Hematopoietic multipotent progenitor cell treated with erythropoietin and hydrocortisone succinate and interleukin-3 and kit ligand, for 8 days (in vitro differentiated cells): Measurements from ENCODE around the gene ROR1.
"Not testable (repeated sequence)": the region's sequence is repeated elsewhere in the genome, so short reads cannot be mapped to it uniquely, and the experiment has no call there.

ENCODE experiments used
- DNase-seq: peaks from one replicate; pipeline ENCODE4 v3.0.0-alpha.2; 2015

Gene ROR1

DNA sequence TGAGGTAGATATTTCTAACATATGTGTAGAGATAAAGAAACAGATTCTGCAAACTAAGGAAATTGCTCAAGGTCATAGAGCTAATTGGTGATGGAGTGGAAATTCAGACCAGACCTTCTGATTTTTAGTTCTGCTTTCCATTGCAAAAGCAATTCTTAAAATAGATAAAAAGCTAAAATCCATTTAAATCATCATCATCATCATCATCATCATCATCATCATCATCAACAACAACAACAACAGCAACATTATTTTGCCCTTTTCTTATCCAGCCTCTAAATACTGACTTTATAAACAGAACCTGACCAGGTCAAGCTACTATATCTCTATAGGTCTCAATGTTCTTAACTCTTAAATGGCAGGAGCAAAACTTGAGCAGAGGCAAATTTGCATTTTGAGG is 14.0 kb upstream of the ROR1 start:
- DNase-seq: no peak

DNA sequence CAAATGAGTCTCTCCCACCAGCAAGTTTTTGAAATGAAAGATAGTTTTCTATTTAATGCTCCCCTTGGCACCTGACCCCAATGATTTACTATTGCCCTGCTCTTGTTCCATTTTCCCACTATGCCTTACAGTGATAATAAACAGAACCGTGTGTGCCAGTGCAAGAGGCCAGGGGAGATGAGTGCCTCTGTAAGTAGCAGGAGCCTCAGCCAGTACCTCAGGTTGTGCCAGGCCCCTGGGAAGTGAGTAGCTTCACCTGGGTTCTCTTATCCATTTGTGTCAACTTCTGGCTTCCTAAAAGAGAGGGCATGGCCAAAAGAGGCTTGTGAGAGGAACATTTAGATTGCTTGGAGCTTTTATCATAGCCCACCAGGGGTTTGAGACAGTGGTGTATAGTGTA is 3.4 kb upstream of the ROR1 start:
- no peak for DNase-seq

DNA sequence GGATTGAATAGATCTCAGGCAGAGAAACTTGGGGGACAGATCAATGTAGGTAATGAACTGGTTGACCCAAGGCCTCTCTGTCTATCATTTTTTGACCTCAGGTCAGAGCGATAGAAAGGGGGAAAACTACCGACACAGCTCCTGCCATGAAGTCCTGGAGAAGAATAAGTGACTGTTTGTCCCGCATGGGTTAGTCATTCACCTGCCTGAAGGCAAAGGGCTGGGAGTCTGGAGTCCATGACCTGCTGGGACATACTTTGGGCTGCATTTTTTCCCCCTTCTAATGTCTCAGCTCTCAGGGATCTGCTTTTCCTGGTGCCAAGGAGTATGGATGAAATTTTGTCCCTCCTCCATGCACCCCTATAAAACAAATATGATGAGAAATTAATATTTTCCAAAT is 1.6 kb upstream of the ROR1 start:
- no peak for DNase-seq

DNA sequence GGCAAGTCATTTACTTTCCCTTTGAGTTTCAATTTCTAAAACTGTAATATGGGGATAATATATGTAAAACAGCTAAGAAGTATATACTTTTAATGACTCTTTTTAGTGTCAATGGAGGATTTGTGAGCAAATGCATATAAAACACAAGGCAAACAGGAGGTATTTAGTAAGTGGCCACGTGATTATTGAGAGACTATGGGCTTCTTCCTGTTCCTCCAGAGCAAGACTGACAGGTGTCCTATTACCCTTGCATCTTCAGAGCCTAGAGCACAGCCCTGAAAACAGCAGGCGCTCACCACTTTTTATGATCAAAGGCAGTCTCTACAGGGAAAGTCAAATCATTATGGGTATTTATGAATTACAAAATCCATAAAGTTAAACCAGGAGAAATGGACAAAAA is 941 bp upstream of the ROR1 start:
- DNase-seq: no peak

DNA sequence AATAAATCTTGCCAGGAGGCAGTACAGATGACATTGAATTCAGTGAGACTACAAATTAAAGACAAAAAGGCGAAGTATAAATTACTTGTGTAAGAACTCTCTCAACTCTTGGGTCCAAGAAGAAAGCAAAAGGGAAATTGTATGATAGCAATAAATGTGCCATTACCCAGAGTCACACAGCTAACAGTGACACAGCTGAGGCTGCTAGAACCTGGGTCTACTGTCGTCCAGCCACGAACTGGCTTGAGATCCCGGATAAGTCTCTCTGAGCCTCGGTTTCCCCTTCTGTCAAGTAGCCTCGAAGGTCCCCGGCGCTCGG is 362 bp upstream of the ROR1 start:
- no peak for DNase-seq

DNA sequence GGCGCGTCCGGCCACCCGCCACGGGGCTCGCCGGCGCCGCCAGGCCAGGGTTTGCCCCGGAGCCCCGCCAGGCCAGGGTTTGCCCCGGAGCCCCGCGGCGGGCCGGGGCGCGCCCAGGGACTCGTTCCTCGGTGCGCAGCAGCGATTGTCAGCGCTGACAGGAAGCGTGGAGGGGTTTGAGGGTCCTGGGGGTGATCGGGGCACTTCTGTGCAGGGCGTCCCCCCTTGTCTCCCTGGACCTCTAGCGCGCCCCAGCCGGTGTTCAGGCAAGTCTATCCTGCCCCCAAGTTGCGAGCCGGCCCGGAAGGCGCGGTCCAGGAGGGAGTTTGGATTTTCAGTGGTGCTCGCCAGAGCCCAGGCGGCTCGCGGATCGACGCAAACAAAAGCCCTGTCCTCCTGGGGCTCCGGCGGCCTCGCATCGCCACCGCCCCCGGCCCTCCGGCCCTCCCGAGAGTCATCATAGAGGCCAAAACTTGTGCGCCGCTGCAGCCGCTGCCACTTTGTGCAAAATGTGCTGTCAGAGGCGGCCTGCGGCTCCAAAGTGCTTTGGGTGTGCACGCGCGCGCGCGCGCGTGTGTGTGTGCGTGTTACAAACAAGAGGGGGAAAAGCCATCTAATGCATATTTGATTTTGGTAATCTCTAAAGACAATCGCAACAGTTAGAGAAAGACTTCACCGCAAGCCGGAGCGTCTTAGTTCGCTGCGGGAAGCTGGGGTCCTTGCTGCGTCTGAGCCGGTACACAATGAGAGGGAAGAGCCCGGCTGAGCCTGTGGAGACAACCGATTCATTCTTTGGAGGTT is 1.0 kb downstream of the ROR1 start:
- DNase-seq: no peak

DNA sequence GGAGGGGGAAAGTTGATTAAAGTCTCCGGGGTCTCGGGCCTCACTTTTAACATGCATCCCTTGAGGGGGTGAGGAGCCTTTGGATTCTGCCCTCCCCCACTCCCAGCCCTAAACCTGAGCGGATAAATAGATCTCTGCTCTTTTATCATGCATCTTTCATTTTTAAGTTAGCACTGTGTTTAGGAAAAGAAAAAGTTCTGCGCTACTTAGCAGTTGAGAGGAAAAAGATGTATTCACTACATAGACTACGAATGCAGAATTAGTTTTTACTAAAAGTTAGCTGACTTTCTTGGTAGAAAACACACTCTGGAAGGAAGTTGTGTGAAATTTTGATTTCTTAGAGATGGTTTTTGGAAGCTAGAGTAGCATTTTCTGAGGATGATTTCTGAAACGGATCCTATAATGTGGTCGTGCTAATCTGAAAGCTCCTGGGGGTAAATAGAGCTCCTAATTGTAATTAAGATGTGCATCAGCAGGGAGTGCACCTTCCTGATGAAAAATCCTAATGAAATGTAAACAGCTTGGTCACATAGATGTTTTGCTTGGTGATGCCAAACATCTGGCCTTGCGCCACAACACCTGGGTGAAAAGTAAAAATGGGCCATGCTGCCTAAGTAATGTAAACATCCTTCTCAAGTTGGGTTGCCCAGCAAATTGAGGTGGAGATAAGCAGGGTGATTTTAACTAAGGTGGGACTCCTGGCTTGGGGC is 1.8 kb downstream of the ROR1 start:
- DNase-seq: no peak

DNA sequence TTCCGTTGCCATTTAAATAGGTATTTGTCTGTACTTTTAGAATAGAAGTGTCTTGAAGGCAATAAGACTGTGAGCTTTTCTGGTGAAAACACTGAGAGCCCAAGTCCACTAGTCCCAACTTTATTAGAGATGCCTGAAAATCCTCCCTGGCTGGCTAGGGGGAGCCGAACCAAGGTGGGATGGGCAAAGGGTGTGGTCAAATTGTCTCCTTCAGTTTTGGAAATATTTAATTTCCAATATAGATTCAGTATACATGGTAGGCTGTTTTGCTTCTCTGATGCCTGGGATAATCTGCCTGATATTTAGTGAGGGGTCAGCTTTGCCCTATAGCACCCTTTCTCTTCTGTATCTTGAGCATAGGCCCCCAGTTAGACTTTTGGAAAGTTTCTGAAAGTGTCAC is 3.5 kb downstream of the ROR1 start:
- no peak for DNase-seq

DNA sequence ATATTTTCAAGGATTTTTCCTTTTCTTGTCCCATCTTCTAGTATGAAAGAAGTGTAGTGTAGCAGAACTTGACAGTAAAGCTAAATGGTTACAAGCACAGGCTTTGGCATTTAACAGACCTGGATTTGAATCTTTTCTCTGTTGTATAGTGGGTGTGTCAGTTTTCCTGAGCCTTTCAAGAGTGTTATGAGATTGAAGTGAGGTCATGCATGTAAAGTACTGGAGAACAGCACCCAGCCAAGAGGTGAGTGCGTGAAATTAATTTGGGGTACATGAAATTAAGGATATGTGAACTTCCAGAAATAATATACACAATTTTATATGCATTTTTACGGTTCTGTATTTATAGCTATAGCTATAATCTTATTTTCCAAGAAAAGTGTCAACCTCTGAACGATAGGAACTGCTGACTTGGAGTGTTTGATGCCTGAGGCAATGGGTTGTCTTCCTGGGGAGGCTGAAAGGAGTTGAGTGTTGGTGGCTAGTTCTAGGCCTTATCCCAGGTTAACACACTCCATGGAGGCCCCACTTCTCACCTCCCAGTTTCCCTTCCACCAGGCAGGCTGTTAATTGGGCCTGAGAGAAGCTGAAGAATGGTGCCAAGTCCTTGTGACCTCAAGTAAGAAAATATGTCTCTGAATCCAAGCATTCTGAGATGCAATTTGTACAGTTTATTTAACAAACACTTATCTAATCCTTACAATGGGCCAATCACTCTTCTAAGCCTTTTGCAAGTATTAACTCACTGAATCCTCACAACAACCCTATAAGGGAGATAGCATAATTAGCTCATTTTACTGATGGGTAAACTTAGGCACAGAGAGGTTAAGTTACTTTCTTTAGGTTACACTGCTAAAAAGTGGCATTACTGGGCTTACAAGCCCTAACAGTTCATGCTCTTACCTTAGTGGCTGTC is 4.4 kb downstream of the ROR1 start:
- no peak for DNase-seq

DNA sequence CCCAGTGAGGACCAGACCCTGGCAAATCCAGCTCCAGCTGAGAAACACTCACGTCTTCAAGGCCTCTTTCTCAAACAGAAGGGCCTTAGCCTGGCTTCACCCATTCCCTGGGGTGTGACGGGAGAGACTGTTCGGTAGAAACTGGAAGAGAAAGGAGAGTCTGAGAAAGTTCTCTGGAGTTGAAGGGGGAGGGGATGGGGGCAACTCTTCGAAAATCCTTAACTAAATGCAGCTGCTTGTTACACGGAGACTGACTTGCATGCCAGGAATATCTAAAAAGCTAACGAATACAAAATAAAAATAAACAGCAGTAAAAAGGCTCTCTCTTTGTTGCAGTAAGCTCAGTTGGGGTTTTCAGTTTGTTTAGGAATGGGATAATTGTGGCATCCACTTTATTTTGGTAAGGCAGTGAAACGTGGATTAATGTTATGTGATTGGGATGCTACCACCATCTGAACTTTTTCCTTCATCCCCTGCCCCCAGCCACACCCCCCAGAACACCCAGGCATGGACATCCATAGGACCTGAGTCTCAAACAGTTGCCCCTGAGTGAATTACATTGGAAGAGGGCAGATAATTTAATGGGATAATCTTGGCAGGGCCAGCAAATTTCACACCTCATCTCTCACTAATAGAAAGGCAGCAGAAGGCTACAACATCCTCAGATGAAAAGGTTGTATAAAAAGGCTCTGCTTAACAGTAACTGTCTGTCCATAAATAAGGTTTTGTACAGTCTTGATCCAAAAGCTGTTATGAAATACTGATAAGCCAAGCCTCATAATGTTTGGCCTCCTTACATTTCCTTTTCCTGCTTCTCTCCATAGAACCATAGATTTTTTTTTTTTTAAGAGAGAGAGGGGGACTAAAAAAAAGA is 5.8 kb downstream of the ROR1 start:
- DNase-seq: no peak

DNA sequence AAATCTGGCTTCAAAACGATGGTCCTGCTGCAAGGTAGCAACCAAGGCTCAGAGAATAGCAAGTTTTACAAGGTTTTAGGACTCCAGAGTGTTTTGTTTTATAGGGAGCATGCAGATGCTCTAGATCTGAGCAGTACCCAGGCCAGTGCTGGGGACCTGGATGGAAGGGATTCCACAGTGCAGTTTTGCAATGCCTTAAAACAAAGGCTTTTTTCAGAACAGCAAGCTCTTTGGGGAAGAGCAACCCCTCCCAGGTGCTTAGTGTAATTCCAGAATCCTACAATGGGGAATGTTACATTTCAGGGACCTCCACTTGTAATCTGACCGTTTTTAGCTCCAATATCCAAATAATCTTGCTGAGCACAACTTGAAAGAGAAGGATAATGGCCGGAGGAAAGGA is 6.7 kb downstream of the ROR1 start:
- no peak for DNase-seq

DNA sequence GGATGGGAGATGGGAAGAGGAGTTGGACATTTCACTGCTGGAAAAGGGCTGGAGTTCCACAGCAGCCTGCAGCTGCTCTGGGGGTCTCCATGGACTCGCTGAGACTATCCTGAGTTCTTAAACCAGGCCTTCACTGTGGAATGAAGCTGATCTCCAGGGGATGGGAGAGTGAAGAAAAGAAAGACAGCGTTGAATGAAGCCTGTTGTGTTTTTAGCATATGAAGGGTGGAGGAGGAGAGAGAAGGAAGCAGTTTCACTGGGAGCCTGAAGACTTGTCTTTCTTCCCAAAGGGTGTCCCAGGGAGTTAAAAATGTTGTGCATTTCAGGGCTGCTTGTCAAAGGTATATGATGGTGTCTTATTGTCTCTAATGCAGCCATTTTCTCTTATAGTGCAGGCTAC is 9.2 kb downstream of the ROR1 start:
- no peak for DNase-seq

DNA sequence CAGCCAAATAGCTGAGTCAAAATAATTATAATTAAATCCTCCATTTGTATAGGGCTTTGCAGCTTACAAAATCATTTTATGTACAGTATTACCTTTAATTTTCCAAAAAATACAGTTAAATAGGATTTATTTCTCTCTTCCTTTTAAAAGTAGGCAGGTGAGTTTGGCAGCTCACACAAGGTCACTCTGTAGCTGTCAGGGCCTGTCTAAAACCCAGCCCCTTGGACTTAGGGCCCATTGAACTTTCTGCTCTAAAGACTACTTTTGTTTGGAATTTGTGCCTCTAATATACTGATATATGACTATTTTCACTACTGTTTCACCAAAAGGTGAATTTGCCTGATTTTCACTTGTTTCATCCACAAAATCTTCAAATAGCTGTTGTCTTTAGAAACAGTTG is 10.3 kb downstream of the ROR1 start:
- no peak for DNase-seq

DNA sequence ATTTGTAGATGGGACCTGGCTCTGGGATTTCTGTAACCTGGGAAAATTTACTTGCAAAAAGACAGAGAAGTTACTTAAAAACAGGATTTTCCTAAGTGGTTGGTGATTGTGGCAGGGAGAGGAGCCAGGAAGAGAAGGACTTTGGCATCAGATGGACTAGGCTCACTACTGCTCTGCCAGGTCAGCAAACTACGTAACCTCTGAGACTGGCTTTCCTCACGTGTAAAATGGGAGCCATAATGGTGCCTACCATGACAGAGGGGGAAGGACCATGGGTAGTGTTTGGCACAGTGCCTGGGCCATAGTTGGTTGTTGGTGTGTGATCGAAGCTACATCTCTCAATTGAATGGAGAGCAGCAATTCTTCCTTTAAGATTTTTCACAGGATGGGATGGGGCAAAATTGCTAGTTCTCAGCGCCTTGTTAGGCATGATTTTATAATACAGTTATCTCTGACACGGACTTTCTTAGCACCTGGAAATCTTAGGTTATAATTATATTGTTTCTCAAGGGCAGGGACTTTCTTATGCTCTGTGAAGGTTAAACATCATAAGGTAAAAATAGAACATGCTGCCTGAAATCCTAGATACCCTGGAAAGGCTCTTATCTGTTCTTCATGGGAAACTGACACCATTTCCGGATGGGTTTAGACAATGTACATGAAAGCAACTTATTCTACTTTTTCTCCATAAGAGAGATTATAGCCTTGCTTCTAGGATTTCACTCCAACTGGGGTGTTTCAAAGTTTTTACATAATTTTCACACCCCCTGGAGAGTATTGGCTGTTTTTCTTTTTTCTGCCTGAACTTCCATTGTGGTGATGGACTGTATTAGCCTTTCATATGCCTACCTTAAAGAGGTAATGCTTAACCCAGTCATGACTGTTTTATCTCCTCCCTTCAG is 10.9 kb downstream of the ROR1 start:
- DNase-seq: no peak

DNA sequence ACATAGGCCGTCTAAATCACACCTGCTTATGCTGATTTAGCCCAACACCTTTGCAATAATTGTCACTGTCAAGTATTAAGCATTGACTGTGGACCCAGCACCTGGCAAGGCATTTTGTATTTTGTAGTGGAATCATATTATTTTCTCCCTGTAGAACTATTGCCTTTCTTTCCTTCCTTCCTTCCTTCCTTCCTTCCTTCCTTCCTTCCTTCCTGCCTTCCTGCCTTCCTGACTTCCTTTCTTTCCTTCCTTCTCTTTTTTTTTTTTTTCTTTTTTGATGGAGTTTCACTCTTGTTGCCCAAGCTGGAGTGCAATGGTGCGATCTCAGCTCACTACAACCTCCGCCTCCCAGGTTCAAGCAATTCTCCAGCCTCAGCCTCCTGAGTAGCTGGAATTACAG is 13.5 kb downstream of the ROR1 start:
- not testable (repeated sequence) for DNase-seq

DNA sequence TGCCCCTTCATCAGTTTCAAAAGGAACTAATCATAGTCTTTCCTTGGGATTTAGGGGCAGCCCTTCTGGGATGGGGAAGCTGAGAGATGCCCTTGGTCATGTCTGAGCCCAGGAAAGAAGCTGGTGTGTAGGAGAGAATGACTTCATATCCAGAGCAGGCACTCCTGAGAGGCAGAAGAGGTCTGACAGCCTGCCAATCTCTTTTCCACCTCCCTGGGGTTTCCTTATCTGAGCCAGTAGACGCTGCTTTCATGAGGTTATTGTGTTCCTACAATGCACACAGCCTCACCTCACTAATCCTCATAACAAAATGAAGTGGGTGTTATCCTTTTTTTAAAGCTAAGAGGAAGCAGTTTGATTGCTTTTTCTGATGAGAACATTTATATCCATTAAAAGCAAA is 14.1 kb downstream of the ROR1 start:
- no peak for DNase-seq

DNA sequence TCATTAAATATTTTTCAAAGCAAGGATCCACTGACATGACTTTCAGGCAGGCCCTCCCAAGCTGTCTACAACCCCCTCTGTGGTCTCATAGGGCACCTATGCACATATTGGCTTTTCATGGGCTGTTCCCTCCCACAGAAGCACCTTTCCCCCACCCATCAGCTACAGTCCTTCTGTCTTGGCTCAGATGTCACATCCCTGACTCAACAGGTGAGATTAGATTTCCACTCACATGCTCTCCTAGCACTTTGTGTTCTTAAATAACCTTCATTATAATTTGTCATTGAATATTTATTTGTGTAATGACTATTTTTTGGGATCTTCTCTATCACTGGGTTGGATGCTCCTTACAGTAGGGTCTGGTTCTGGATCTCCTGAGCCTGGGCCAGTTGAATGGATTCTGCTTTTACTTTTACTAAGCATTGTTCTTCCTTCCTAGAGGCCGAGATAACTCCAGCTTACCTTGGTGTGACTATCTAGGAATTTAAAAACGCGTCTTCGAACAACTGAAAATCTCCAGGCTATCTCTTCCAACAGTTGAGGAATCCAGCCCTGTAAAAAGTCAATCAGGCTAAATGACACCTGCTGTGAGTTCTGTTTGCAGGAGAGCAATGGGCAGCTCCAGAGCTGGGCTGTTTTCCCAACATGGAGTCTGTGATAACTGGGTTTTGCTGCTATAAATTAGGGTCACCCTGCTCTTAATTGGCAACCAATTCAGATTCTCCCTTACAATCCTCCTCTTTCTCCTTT is 16.2 kb downstream of the ROR1 start:
- DNase-seq: no peak

DNA sequence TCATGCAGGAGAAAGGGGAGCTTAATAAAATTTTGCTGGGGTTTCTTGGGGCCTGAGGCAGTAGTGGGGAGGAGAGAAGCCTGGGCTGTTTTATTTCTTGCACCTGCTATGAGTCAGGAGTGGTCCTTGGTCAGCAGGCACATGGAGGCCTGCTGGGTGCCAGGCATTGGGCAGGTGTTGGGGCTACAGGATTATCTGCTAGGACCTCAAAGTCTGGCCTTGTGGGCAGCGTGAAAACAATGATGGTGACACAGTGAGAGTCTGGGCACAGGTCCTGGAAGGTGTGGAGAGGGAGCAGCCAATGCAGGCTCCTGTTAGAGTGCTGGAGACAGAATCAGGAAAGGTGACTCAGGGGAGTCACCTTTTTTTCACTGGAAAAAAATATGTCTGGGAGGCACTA is 17.2 kb downstream of the ROR1 start:
- DNase-seq: no peak

DNA sequence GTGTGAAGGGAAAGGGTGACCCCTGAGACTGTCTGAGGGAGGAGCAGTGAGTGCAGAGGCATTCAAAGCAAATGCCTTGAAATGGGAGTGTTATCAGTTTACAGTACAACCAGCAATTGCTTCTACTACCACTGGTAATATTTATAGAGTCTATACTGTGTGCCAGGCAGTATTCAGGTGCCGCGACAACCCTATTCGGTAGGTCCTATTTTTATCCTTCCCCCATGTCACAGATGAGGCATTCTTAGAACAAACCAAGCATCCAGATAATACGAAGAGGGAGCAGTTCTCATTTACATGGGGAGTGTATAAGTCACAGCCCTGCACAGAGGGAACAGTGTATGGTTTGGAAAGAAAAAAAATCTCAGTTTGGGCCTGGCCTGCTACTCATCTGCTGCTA is 18.3 kb downstream of the ROR1 start:
- no peak for DNase-seq

DNA sequence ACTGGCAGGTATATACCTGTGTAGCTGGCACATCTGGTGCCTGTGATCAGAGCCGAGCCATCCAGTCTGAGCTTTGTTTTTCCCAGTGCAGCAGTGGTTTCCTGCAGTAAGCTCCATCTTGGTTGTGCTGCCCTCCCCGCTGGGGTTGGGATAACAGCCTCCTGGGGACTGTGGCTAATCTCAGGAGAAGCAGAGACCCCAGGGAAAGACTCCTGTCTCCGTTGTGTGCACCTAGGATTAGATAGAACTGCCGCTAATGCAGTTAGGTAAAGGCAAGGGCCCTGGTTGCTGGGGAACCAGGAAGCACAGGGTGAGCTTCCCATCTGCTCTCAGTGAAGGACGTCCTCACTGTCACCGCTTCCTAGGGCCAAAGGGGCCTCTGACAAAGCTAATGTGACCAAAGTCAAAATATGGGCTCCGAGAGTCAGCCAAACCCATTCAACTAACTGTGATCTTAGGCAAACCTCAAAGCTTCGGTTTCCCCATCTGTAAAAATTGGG is 20.0 kb downstream of the ROR1 start:
- no peak for DNase-seq

DNA sequence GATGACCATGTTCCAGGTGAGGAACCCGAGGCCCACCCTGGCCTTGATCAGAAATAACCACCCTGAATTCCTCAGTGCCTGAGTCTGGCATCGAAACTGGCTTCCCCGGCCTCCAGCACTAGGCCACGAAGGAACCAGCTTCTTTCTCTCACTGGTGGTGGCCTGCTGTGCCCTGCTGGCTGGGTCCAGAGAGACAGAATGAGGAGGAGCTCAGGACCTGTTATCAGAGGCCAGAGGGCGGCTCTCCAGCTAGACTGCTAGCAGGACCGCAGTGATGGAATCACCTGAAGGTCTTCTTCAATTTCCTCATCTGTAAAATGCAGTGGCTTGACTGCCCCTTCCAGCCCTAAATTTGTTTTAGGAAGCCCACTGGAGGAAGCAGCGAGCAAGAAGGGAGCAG is 20.5 kb downstream of the ROR1 start:
- DNase-seq: no peak
